Endometrial microvascular endothelial cells (primary cell): ENCODE measurements around the gene CD55. TPM values are rescaled to one million over a fixed set of nuclear protein-coding genes. Genes with fewer than 3 reads are reported as not detected.

Experiments used
- in situ Hi-C: cut with HindIII; loops from 2 replicates; pipeline ENCODE4 v1.10.0; 2017; ENCODE audit warnings: low sequenced_read_pairs, low pct_unique_long_range_greater_than_20kb; ENCODE audit errors: inconsistent ontology term
- total RNA-seq: library from RNA; depleted of rRNA; stranded (reverse); fragments of >200 nt; gene quantifications from one replicate; pipeline ENCODE4 v1.2.3, GENCODE V29; 2015; ENCODE audit errors: inconsistent ontology term

The CD55 gene
- total RNA-seq, 1 donor from 2014 or later: 180 TPM

- in situ Hi-C loops: no loop called here
Observed at GRCh38 chr1:207396168-207396746, 74.8 kb downstream of the CD55 start.

- in situ Hi-C loops: no loop called here
Observed at GRCh38 chr1:207397525-207397926, 76.0 kb downstream of the CD55 start.

GRCh38 chr1:207398986-207399385 is 77.5 kb downstream of the CD55 start:
- in situ Hi-C loops: no loop called here

- in situ Hi-C loops: no loop called here
Observed at GRCh38 chr1:207401578-207401977, 80.1 kb downstream of the CD55 start.

GRCh38 chr1:207402744-207403143 is 81.3 kb downstream of the CD55 start:
- in situ Hi-C loops: no loop called here

GRCh38 chr1:207404849-207405525 is 83.5 kb downstream of the CD55 start:
- in situ Hi-C loops: no loop called here

- in situ Hi-C loops: no loop called here
Observed at GRCh38 chr1:207405814-207406213, 84.3 kb downstream of the CD55 start.

GRCh38 chr1:207407655-207408260 is 86.3 kb downstream of the CD55 start:
- in situ Hi-C loops: no loop called here

Other genes starting within 250 kb of the CD55 start
- not detected for gene C4BPB, start 232.8 kb upstream of the CD55 start, total RNA-seq
- not detected for gene C4BPA, start 217.4 kb upstream of the CD55 start, total RNA-seq
- not detected for gene CR2, start 132.7 kb downstream of the CD55 start, total RNA-seq
- gene CR1, start 174.5 kb downstream of the CD55 start, total RNA-seq: not detected